GM12878 (cell line): Measurements from ENCODE around the gene DUSP7. TPM values are rescaled to one million over a fixed set of nuclear protein-coding genes. Genes with fewer than 3 reads are reported as not detected.

ENCODE experiments used
- ATAC-seq: fragments of 200-7000 bp; cut with Tn5 transposase; 3 replicates; pipeline ENCODE4 v1.9.1; 2020; ENCODE audit warnings: mild to moderate bottlenecking, moderate library complexity
- BruUV-seq: library from RNA; stranded (reverse); fragments of 400-500 nt; replicated peaks from 2 replicates; lab custom pipeline; 2021; lab: Mats Ljungman, UMichigan
- CTCF ChIA-PET: fragments of 300-600 bp; sonication (Branson Sonifier 250); formaldehyde crosslinking; extraction: SDS; loops from one replicate; lab custom pipeline; 2021; ENCODE audit warnings: inconsistent platforms; lab: Yijun Ruan, JAX
- POLR2A ChIA-PET: fragments of 350-600 bp; formaldehyde crosslinking; extraction: SDS; loops from one replicate; lab custom pipeline; 2021; ENCODE audit warnings: inconsistent platforms; lab: Charles Lee
- RAD21 ChIA-PET: fragments of 300-600 bp; sonication (Branson Sonifier 250); formaldehyde crosslinking; loops from one replicate; lab custom pipeline; 2023; ENCODE audit warnings: antibody characterized with exemption; ENCODE audit not compliant: unreplicated experiment; lab: Charles Lee
- SMC1A ChIA-PET: fragments of 300-600 bp; sonication (Branson Sonifier 250); formaldehyde crosslinking; loops from one replicate; lab custom pipeline; 2023; ENCODE audit not compliant: unreplicated experiment, uncharacterized antibody; lab: Charles Lee
- DNase-seq: peaks from one replicate; pipeline ENCODE4 v3.0.0-alpha.2; 2011; ENCODE audit warnings: low read depth, low spot score
- FAIRE-seq: peaks from 3 replicates; lab custom pipeline; 2011; peaks lifted over from hg19 to GRCh38; lab: Jason Lieb, UNC
- H2AFZ ChIP-seq: 2 replicates; pipeline ENCODE4 v1.6.0; 2011; ENCODE audit warnings: low read depth, low read length, control low read depth; ENCODE audit not compliant: control insufficient read depth
- H3K27ac ChIP-seq: 2 replicates; pipeline ENCODE4 v1.5.1; 2011; ENCODE audit warnings: control low read depth; ENCODE audit not compliant: control insufficient read depth, insufficient read depth
- H3K27me3 ChIP-seq, 2 experiments: replicated peaks in 1 of 2; 2 replicates each; pipeline versions ENCODE4 v1.6.0 to v1.6.1; 2011; ENCODE audit warnings: low read length in 1 of 2; ENCODE audit not compliant: control insufficient read depth in 2 of 2, insufficient read depth in 2 of 2
- H3K36me3 ChIP-seq, 2 experiments: 2 replicates each; pipeline ENCODE4 v1.5.1; 2011; ENCODE audit warnings: low read length in 1 of 2; ENCODE audit not compliant: control insufficient read depth in 2 of 2, insufficient read depth in 2 of 2
- H3K4me1 ChIP-seq: 2 replicates; pipeline ENCODE4 v1.6.1; 2011; ENCODE audit warnings: mild to moderate bottlenecking, low read length, moderate library complexity, mixed read lengths; ENCODE audit not compliant: control insufficient read depth, insufficient read depth
- H3K4me2 ChIP-seq: 2 replicates; pipeline ENCODE4 v1.6.0; 2011; ENCODE audit warnings: control low read depth; ENCODE audit not compliant: control insufficient read depth, insufficient read depth
- H3K4me3 ChIP-seq: fragments of 200-600 bp; sonication (generic); 2 replicates; pipeline ENCODE4 v1.5.1; 2016
- H3K79me2 ChIP-seq: 2 replicates; pipeline ENCODE4 v1.6.0; 2011; ENCODE audit warnings: low read length; ENCODE audit not compliant: control insufficient read depth, insufficient read depth
- H3K9ac ChIP-seq: 2 replicates; pipeline ENCODE4 v1.8.0; 2011; ENCODE audit warnings: low read length, control low read depth, mixed read lengths; ENCODE audit not compliant: control insufficient read depth, insufficient read depth
- H3K9me3 ChIP-seq: replicated peaks from 3 replicates; pipeline ENCODE4 v1.5.1; 2011; ENCODE audit warnings: mild to moderate bottlenecking, low read length; ENCODE audit not compliant: control insufficient read depth, insufficient read depth
- H4K20me1 ChIP-seq: 2 replicates; pipeline ENCODE4 v1.6.0; 2011; ENCODE audit not compliant: control insufficient read depth, insufficient read depth
- CREB1 ChIP-seq: IDR thresholded peaks from 2 replicates; pipeline ENCODE4 v1.6.1; 2012; ENCODE audit warnings: low read depth, mild to moderate bottlenecking, inconsistent platforms
- DPF2 ChIP-seq: fragments of 450-650 bp; IDR thresholded peaks from 2 replicates; pipeline ENCODE4 v1.6.1; 2017; ENCODE audit warnings: mild to moderate bottlenecking
- HSF1 ChIP-seq: fragments of 150-350 bp; IDR thresholded peaks from 2 replicates; pipeline ENCODE4 v1.6.1; 2014; ENCODE audit warnings: mild to moderate bottlenecking, low read depth, low read length
- MAX ChIP-seq: IDR thresholded peaks from 2 replicates; pipeline ENCODE4 v1.6.1; 2012; ENCODE audit warnings: low read depth, low read length, improper control_type of control experiment
- MEF2A ChIP-seq: IDR thresholded peaks from 2 replicates; pipeline ENCODE4 v1.6.1; 2011; ENCODE audit warnings: low read depth, mild to moderate bottlenecking, low read length, moderate library complexity; ENCODE audit not compliant: insufficient read depth
- MYC ChIP-seq: IDR thresholded peaks from 2 replicates; pipeline ENCODE4 v1.6.1; 2011; ENCODE audit warnings: mild to moderate bottlenecking, low read length, moderate library complexity, inconsistent platforms; ENCODE audit not compliant: insufficient read depth, insufficient replicate concordance, insufficient read length, severe bottlenecking
- POLR2A ChIP-seq: IDR thresholded peaks from 2 replicates; pipeline ENCODE4 v1.6.1; 2011; ENCODE audit warnings: low read depth, mild to moderate bottlenecking, low read length
- SUPT20H ChIP-seq: IDR thresholded peaks from 2 replicates; pipeline ENCODE4 v1.6.1; 2011; ENCODE audit warnings: low read depth, mild to moderate bottlenecking, low read length, moderate library complexity, borderline replicate concordance; ENCODE audit not compliant: control insufficient read depth
- WRNIP1 ChIP-seq: IDR thresholded peaks from 2 replicates; pipeline ENCODE4 v1.6.1; 2011; ENCODE audit warnings: low read depth, low read length, improper control_type of control experiment, borderline replicate concordance
- ZNF384 ChIP-seq: IDR thresholded peaks from 2 replicates; pipeline ENCODE4 v1.6.1; 2012; ENCODE audit warnings: low read depth, mild to moderate bottlenecking, low read length, improper control_type of control experiment, borderline replicate concordance
- WGBS: methylation state at CpG from one replicate; pipeline ENCODE4 v1.1.6; 2016; ENCODE audit warnings: low lambda C conversion rate; ENCODE audit not compliant: insufficient replicate concordance, insufficient coverage; ENCODE audit errors: missing lambda C conversion rate; 5-methylcytosine and 5-hydroxymethylcytosine counted together
- in situ Hi-C: fragments of 300-500 bp; cut with MboI; formaldehyde crosslinking; loops from 9 replicates; pipeline ENCODE4 v1.14.3; 2018; ENCODE audit warnings: mixed read lengths
- intact Hi-C: fragments of 100-400 bp; cut with micrococcal nuclease; formaldehyde crosslinking; loops from one replicate; pipeline ENCODE4 v1.14.2; 2022; ENCODE audit not compliant: unreplicated experiment
- polyA plus RNA-seq, 11 experiments: library from polyadenylated mRNA; depleted of rRNA in 4 of 11; unstranded in 6 of 11; stranded (reverse) in 5 of 11; fragments of >200 nt; fragmentation: Nextera tagmentation in 4 of 11; fragmentation: Illumina TruSeq in 1 of 11; extraction: Ambion mirVana in 4 of 11; extraction: Trizol in 1 of 11; gene quantifications; 1 replicate in 1 of 11; 2 replicates in 10 of 11; pipeline versions ENCODE4 v1.2.1 to v1.2.3, GENCODE V29; 2011 to 2016; ENCODE audit warnings: inconsistent platforms in 2 of 11, missing spikeins in 2 of 11, low read depth in 1 of 11
- total RNA-seq, 4 experiments: library from RNA; depleted of rRNA in 3 of 4; stranded (reverse); fragments of >200 nt in 3 of 4; fragmentation: Illumina TruSeq in 1 of 4; extraction: Trizol in 1 of 4; gene quantifications; 2 replicates each; pipeline versions ENCODE4 v1.2.1 to v1.2.3, GENCODE V29; 2013 to 2021
- TF ChIP-seq, protein P1 (sequence below): IDR thresholded peaks from 2 replicates; pipeline ENCODE4 v1.6.1; 2011; ENCODE audit warnings: mild to moderate bottlenecking, low read depth, low read length, moderate library complexity; ENCODE audit not compliant: insufficient replicate concordance
- TF ChIP-seq, protein P2 (sequence below): fragments of 450-650 bp; formaldehyde crosslinking; IDR thresholded peaks from 2 replicates; pipeline ENCODE4 v1.4.0; 2022; ENCODE audit warnings: mild to moderate bottlenecking, moderate library complexity

The DUSP7 gene
- total and polyA plus RNA-seq, 10 of the 15 experiments (the other 5 are each of a cell fraction or from before 2014, with no cell fraction given) = 0.73 to 17.0 (median 7.9) TPM

DNA sequence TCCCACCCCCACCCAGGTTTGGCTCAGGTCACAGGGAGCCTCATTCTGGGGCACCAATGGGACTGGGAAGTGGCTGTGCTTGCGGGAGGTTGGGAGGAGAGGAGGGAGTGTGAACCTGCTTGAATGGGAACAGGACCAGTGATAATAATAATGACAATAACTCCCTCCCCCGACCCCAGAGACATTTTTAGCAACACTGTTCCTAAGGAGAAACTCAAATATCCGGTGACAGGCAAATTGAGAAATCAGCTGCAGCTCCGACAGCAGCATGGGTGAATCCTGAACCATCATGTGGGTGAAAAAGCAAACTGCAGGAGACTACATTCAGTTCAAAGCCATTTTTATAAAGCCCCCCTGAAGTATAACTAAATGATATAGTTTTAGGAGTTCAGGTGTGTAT is 49.1 kb downstream of the DUSP7 start:
- Histone ChIP-seq H2AFZ (no peak overlapping the region), H3K27ac (no peak overlapping the region), H3K4me1 (peaks cover 7% of the 10 kb centered on the region), H3K4me3 (no peak overlapping the region), H4K20me1 (no peaks in the 10 kb centered on the region), H3K4me2 (no peak overlapping the region), H3K27me3 (no peaks in the 10 kb centered on the region; a peak in 1 of 4 replicates), H3K36me3 (no peaks in the 10 kb centered on the region), H3K9me3 (no peaks in the 10 kb centered on the region), H3K79me2 (no peaks in the 10 kb centered on the region), H3K9ac (no peak overlapping the region)
- intact Hi-C loops = no loop called here
- ChIA-PET SMC1A (interaction anchor here (0.6 to 7.7 kb wide), 8 partner anchors 8 to 116 kb away, joined by 3 to 179 read pairs (median 3); partner anchors contain the start of gene DUSP7), RAD21 (interaction anchor here (1.0 to 8.5 kb wide), 4 partner anchors 29 to 114 kb away, joined by 5 to 165 read pairs (median 73); partner anchors contain the start of gene DUSP7), POLR2A (interaction anchor here (0.8 to 1.8 kb wide), 2 partner anchors 16 to 46 kb away, joined by 3 to 4 read pairs; no protein-coding TSS in a partner anchor), CTCF (interaction anchor here (1.2 to 10.6 kb wide), 3 partner anchors 33 to 138 kb away, joined by 3 to 334 read pairs (median 169); partner anchors contain the start of gene DUSP7)
- DNase-seq (no peak), FAIRE-seq (no peak)
- BruUV-seq = no TSS peak
- in situ Hi-C loops = no loop called here
- 51% methylated on average over 4 of the region's 4 CpGs for WGBS
- TF ChIP-seq DPF2 = no peak
- no peak for TF ChIP-seq ZNF384
- TF ChIP-seq POLR2A = no peak
- TF ChIP-seq, protein P1, sequence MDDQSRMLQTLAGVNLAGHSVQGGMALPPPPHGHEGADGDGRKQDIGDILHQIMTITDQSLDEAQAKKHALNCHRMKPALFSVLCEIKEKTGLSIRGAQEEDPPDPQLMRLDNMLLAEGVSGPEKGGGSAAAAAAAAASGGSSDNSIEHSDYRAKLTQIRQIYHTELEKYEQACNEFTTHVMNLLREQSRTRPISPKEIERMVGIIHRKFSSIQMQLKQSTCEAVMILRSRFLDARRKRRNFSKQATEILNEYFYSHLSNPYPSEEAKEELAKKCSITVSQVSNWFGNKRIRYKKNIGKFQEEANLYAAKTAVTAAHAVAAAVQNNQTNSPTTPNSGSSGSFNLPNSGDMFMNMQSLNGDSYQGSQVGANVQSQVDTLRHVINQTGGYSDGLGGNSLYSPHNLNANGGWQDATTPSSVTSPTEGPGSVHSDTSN = no peak
- no peak for TF ChIP-seq SUPT20H
- TF ChIP-seq WRNIP1 = no peak
- TF ChIP-seq, protein P2, sequence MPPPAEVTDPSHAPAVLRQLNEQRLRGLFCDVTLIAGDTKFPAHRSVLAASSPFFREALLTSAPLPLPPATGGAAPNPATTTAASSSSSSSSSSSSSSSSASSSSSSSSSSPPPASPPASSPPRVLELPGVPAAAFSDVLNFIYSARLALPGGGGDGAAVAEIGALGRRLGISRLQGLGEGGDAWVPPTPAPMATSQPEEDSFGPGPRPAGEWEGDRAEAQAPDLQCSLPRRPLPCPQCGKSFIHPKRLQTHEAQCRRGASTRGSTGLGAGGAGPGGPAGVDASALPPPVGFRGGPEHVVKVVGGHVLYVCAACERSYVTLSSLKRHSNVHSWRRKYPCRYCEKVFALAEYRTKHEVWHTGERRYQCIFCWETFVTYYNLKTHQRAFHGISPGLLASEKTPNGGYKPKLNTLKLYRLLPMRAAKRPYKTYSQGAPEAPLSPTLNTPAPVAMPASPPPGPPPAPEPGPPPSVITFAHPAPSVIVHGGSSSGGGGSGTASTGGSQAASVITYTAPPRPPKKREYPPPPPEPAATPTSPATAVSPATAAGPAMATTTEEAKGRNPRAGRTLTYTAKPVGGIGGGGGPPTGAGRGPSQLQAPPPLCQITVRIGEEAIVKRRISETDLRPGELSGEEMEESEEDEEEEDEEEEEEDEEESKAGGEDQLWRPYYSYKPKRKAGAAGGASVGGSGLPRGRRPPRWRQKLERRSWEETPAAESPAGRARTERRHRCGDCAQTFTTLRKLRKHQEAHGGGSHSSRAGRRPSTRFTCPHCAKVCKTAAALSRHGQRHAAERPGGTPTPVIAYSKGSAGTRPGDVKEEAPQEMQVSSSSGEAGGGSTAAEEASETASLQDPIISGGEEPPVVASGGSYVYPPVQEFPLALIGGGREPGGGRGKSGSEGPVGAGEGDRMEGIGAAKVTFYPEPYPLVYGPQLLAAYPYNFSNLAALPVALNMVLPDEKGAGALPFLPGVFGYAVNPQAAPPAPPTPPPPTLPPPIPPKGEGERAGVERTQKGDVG (CRISPR knock-in tag) = no peak
- no peak for TF ChIP-seq MYC
- no peak for TF ChIP-seq HSF1
- TF ChIP-seq MEF2A = no peak
- TF ChIP-seq MAX = no peak
- TF ChIP-seq CREB1 = no peak
- TF ChIP-seq, all 136 proteins: peak for 0
- no peak for ATAC-seq
